CD4-positive, alpha-beta memory T cell (primary cell): ENCODE measurements around the gene LAMTOR2. TPM values are rescaled to one million over a fixed set of nuclear protein-coding genes. Genes with fewer than 3 reads are reported as not detected.
A peak's percentile ranks its signal among the peaks of the same experiment; 100 is the strongest.

Source experiments
- CTCF ChIA-PET: fragments of 350-600 bp; sonication (Branson Sonifier 250); formaldehyde crosslinking; loops from one replicate; lab custom pipeline; 2021; ENCODE audit warnings: inconsistent platforms; ENCODE audit not compliant: partially characterized antibody; lab: Charles Lee
- POLR2A ChIA-PET: fragments of 350-600 bp; sonication (Branson Sonifier 250); formaldehyde crosslinking; loops from one replicate; lab custom pipeline; 2021; ENCODE audit not compliant: partially characterized antibody; lab: Charles Lee
- DNase-seq, 5 donors: peaks; one replicate each; pipeline versions ENCODE4 v3.0.0 to v3.0.0-alpha.2; 2020 to 2022; ENCODE audit warnings: mixed read lengths in 1 of 5
- H3K27ac ChIP-seq: one replicate; pipeline ENCODE4 v1.7.0; 2013; ENCODE audit warnings: low read depth, low read length
- H3K27me3 ChIP-seq: 2 replicates; pipeline ENCODE4 v1.7.0; 2013; ENCODE audit warnings: mild to moderate bottlenecking, low read length, moderate library complexity; ENCODE audit not compliant: insufficient read depth
- H3K36me3 ChIP-seq: 2 replicates; pipeline ENCODE4 v1.7.0; 2013; ENCODE audit warnings: mild to moderate bottlenecking, low read length, moderate library complexity; ENCODE audit not compliant: insufficient read depth
- H3K4me1 ChIP-seq: 2 replicates; pipeline ENCODE4 v1.7.0; 2013; ENCODE audit warnings: mild to moderate bottlenecking, low read length, moderate library complexity; ENCODE audit not compliant: insufficient read depth
- H3K4me3 ChIP-seq, 2 donors: one replicate each; pipeline ENCODE4 v1.7.0; 2013; ENCODE audit warnings: low read length in 2 of 2, mild to moderate bottlenecking in 1 of 2
- H3K9me3 ChIP-seq, 2 donors: one replicate each; pipeline ENCODE4 v1.7.0; 2013; ENCODE audit warnings: low read length in 2 of 2, control low read depth in 1 of 2; ENCODE audit not compliant: control insufficient read depth in 1 of 2
- H3K27ac Mint-ChIP-seq, 7 donors: one replicate each; pipeline ENCODE4 v1.8.0; 2020 to 2021; ENCODE audit warnings: mixed read lengths in 7 of 7, mild to moderate bottlenecking in 6 of 7, inconsistent platforms in 3 of 7, moderate library complexity in 3 of 7
- H3K27me3 Mint-ChIP-seq, 2 donors: one replicate each; pipeline ENCODE4 v1.8.0; 2020 to 2021; ENCODE audit warnings: mixed read lengths in 2 of 2
- H3K36me3 Mint-ChIP-seq, 2 donors: one replicate each; pipeline ENCODE4 v1.8.0; 2020 to 2021; ENCODE audit warnings: mixed read lengths in 2 of 2, inconsistent platforms in 1 of 2, mild to moderate bottlenecking in 1 of 2
- H3K4me1 Mint-ChIP-seq, 4 donors: one replicate each; pipeline ENCODE4 v1.8.0; 2020 to 2021; ENCODE audit warnings: mixed read lengths in 4 of 4, mild to moderate bottlenecking in 1 of 4
- H3K4me3 Mint-ChIP-seq, 8 donors: one replicate each; pipeline ENCODE4 v1.8.0; 2020 to 2021; ENCODE audit warnings: mixed read lengths in 8 of 8, mild to moderate bottlenecking in 7 of 8, moderate library complexity in 6 of 8, inconsistent platforms in 3 of 8
- H3K9me3 Mint-ChIP-seq, 8 donors: one replicate each; pipeline ENCODE4 v1.8.0; 2020 to 2021; ENCODE audit warnings: mixed read lengths in 8 of 8, mild to moderate bottlenecking in 5 of 8, inconsistent platforms in 3 of 8, moderate library complexity in 1 of 8
- intact Hi-C: fragments of 100-400 bp; cut with micrococcal nuclease; formaldehyde crosslinking; loops from one replicate; pipeline ENCODE4 v1.15.1; 2023
- polyA plus RNA-seq, 2 donors: library from polyadenylated mRNA; unstranded; fragments of 300-500 nt; fragmentation: Illumina TruSeq; gene quantifications; one replicate each; pipeline ENCODE4 v1.2.3, GENCODE V29; 2021
- total RNA-seq, 2 experiments: library from RNA; stranded (reverse); gene quantifications; one replicate each; pipeline ENCODE4 v1.2.3, GENCODE V29; 2021

The LAMTOR2 gene
- 10 to 100 TPM; 33.0 to 35.5 TPM for total RNA-seq
- 100 to 1,000 TPM; 136 to 151 TPM for polyA plus RNA-seq

DNA sequence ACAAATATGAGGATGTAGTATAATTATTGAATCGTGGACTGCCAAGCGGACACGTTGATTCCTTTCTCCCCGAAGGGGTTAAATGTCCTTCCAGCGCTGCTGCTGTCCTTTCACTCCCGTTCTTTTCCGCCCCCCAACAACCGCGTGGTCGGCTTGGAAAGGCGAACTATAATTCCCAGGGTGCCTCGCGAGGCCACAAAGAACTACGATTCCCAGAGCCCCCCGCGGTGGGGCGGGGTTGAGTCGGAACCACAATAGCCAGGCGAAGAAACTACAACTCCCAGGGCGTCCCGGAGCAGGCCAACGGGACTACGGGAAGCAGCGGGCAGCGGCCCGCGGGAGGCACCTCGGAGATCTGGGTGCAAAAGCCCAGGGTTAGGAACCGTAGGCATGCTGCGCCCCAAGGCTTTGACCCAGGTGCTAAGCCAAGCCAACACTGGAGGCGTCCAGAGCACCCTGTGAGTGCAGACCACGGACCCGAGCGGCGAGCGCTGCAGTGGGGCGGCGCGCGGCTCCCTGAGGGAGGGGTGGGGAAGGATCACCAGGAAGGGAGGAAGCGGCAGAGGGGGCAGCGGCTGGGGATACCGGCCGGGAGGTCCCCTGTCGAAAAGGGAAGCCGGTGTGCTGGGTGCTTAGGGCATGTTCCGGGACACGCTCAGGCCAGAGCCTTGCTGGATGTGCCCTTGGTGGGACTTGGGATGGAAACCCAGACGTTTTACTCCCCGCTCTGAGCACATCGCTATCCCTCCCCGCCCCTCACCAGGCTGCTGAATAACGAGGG lies at the start of gene LAMTOR2:
Gene LAMTOR2, plus strand, starts transcription at position 283 of the 781 bp plus-strand sequence. Its CDS starts 108 bp downstream, at position 391.
- peaks cover 5 to 29% of the 10 kb centered on the region in 2 donors for H3K36me3 Mint-ChIP-seq
- POLR2A ChIA-PET: interaction anchor here (0.7 to 1.9 kb wide), 6 partner anchors 34 to 228 kb away, joined by 3 to 11 read pairs (median 6); partner anchors contain the start of genes KHDC4, PMF1, SMG5 and SSR2
- H3K36me3 ChIP-seq: peaks cover 5% of the 10 kb centered on the region
- H3K4me3 ChIP-seq: peak within 1 kb of the TSS; percentile 96 to 99
- peak; percentile 91 to 95 (median 93) for DNase-seq
- no peaks in the 10 kb centered on the region for H3K27me3 ChIP-seq
- H3K4me1 Mint-ChIP-seq: peaks cover 13 to 48% (median 28%) of the 10 kb centered on the region in 4 donors
- peaks cover 17% of the 10 kb centered on the region for H3K4me1 ChIP-seq
- peak within 1 kb of the TSS; percentile 84 for H3K27ac ChIP-seq
- H3K9me3 ChIP-seq: no peaks in the 10 kb centered on the region
- H3K4me3 Mint-ChIP-seq: peak within 1 kb of the TSS; percentile 93 to 98 (median 96)
- intact Hi-C loops: loop anchor here (1.0 to 5.0 kb wide), 7 partner anchors 28 to 228 kb away; partner anchors contain the start of genes GON4L, KHDC4, MEX3A and PMF1
- H3K27me3 Mint-ChIP-seq: no peaks in the 10 kb centered on the region
- H3K27ac Mint-ChIP-seq: peak within 1 kb of the TSS; percentile 93 to 99 (median 96)
- CTCF ChIA-PET: interaction anchor here (0.7 kb wide), 1 partner anchor 34 kb away, joined by 6 read pairs; the partner anchor contains the start of gene SSR2
- peaks cover 0 to 1% (median 0%) of the 10 kb centered on the region in 8 donors for H3K9me3 Mint-ChIP-seq

DNA sequence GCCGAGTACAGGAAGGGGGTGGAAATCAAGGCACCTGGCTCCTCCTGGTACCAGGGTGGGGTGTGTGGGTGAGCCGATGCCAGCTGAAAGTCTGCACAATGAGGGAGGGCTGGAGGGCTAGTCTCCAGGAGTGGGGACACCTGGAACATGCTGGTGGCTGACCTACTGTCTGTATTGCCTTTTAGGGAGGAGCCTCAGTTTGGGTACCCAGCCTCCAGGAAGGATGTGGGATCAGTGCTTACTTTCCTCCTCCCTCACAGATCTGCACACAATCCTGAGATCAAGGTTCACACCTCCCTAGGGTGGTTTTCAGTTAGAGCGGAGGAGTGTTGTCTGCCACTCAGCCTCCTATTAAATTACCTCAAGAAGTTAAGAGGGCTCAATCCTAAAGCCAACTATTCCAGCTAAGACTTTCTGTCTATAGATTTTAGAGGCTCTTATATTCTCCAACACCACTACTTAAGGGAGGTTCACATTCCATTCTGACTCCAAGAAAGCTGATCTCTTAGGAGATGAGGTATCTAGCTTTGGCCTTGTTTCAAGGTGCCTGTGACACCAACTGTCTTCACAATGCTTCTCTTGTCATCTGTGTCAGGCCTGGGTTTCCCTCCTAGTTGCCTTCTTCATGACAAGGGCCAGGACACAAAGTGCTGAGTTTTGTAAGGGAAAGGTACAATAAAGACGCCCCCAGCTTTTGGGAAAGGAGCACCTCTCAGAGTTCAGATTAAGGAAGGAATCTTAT lies 49.6 kb upstream of the LAMTOR2 start:
- intact Hi-C loops: loop anchor here (2.0 to 5.0 kb wide), 2 partner anchors 16 to 47 kb away; partner anchors contain the start of genes LAMTOR2, SSR2 and UBQLN4
- Mint-ChIP-seq H3K36me3 (peaks cover 11 to 15% of the 10 kb centered on the region in 2 donors), H3K4me1 (peaks cover 22 to 45% (median 30%) of the 10 kb centered on the region in 4 donors), H3K9me3 (no peaks in the 10 kb centered on the region), H3K4me3 (peak overlapping the region; percentile 38 to 79 (median 61)), H3K27ac (peak overlapping the region; percentile 78 to 94 (median 92)), H3K27me3 (no peaks in the 10 kb centered on the region)
- ChIA-PET CTCF (interaction anchor here (1.1 to 1.6 kb wide), 6 partner anchors 9 to 812 kb away, joined by 3 to 5 read pairs (median 3); no protein-coding TSS in a partner anchor), POLR2A (interaction anchor here (0.7 to 1.4 kb wide), 4 partner anchors 10 to 71 kb away, joined by 3 to 6 read pairs (median 5); partner anchors contain the start of genes ARHGEF2 and KHDC4)
- Histone ChIP-seq H3K27ac (peak overlapping the region; percentile 18), H3K4me3 (peak overlapping the region in 1 of 2 donors; percentile 36), H3K36me3 (peaks cover 10% of the 10 kb centered on the region), H3K27me3 (no peaks in the 10 kb centered on the region), H3K4me1 (peaks cover 22% of the 10 kb centered on the region), H3K9me3 (no peaks in the 10 kb centered on the region)
- peak; percentile 39 to 55 (median 48) for DNase-seq

DNA sequence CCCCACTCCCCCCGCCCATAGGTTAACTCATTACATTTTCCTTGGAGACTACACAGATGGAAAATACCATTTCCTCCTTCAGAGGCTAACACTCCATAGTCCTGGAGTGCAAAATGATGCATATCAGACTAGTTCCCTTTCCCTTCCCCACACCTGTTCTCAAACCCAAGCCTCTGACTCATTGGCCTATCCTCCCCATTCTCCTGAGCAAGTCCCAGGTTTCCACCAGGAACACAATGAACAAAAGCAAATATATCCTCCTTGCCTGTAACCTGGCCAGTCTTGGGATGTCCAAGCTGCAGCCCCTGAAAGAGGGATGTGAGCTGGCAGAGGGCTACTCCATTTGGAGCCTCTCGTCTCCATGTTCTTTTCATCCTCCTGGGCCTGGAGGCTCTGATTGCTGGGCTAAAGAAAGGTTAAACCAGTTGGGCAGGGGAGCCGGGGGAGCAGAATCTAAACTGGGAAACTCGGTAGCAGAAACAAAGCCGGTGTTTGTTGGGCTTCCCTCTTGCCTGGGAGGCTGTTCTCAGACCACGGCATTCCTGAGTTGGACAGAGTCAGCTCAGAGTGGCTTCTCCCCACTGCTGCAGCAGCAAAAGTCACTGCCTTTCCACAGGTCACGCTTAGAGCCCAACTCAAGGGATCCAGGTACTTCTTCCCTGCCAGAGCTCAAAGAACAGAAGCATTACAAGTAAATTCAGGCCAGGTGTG lies 47.8 kb upstream of the LAMTOR2 start:
- ChIA-PET CTCF (interaction anchor here (0.8 to 1.7 kb wide), 2 partner anchors 16 to 60 kb away, joined by 3 to 5 read pairs; no protein-coding TSS in a partner anchor), POLR2A (interaction anchor here (0.6 kb wide), 1 partner anchor 88 kb away, joined by 4 read pairs; no protein-coding TSS in a partner anchor)
- intact Hi-C loops: loop anchor here (5.0 kb wide), 1 partner anchor 45 kb away; the partner anchor contains the start of genes LAMTOR2 and UBQLN4
- Histone ChIP-seq H3K9me3 (no peaks in the 10 kb centered on the region), H3K36me3 (peaks cover 25% of the 10 kb centered on the region), H3K27ac (no peak overlapping the region), H3K4me3 (no peak overlapping the region), H3K27me3 (no peaks in the 10 kb centered on the region), H3K4me1 (peaks cover 22% of the 10 kb centered on the region)
- no peaks in the 10 kb centered on the region for H3K9me3 Mint-ChIP-seq
- peaks cover 27 to 31% of the 10 kb centered on the region in 2 donors for H3K36me3 Mint-ChIP-seq
- H3K4me1 Mint-ChIP-seq: peaks cover 20 to 60% (median 33%) of the 10 kb centered on the region in 4 donors
- peak overlapping the region in 1 of 8 donors; percentile 46 for H3K4me3 Mint-ChIP-seq
- no peaks in the 10 kb centered on the region for H3K27me3 Mint-ChIP-seq
- peak overlapping the region in 6 of 7 donors; percentile 52 to 68 (median 58) for H3K27ac Mint-ChIP-seq
- no peak for DNase-seq

DNA sequence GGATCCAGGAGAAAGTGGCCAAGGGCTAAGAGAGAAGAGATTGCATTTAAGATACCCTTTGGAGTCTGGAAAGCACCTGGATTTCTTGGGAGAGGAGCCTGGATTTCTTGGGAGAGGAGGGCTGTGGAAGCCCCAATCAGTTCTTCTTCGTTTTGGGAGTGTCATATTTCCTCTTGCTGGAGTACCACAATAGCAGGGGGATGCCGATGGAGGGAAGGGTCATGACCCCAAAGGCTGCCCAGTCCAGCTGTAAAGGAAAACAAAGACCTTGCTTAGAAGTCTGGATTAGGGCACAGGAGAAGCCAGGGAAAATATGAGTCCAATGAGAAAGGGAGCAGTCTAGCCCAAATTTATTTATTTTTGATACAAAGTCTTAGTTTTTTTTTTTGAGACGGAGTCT lies 45.2 kb upstream of the LAMTOR2 start:
- H3K9me3 ChIP-seq: no peaks in the 10 kb centered on the region
- Mint-ChIP-seq H3K36me3 (peaks cover 36 to 55% of the 10 kb centered on the region in 2 donors), H3K9me3 (no peaks in the 10 kb centered on the region), H3K27ac (peak overlapping the region in 1 of 7 donors; percentile 57), H3K4me1 (peaks cover 23 to 49% (median 31%) of the 10 kb centered on the region in 4 donors), H3K4me3 (no peak overlapping the region), H3K27me3 (no peaks in the 10 kb centered on the region)
- no peak overlapping the region for H3K4me3 ChIP-seq
- H3K4me1 ChIP-seq: peaks cover 24% of the 10 kb centered on the region
- DNase-seq: no peak
- intact Hi-C loops: loop anchor here (5.0 kb wide), 1 partner anchor 43 kb away; the partner anchor contains the start of genes LAMTOR2 and UBQLN4
- H3K27me3 ChIP-seq: no peaks in the 10 kb centered on the region
- ChIA-PET POLR2A (no interaction called here), CTCF (interaction anchor here (1.0 kb wide), 1 partner anchor 20 kb away, joined by 3 read pairs; no protein-coding TSS in a partner anchor)
- no peak overlapping the region for H3K27ac ChIP-seq
- H3K36me3 ChIP-seq: peaks cover 45% of the 10 kb centered on the region

- Histone ChIP-seq H3K27ac (no peak overlapping the region), H3K27me3 (no peaks in the 10 kb centered on the region), H3K4me1 (peaks cover 3% of the 10 kb centered on the region), H3K9me3 (no peaks in the 10 kb centered on the region), H3K4me3 (no peak overlapping the region), H3K36me3 (peaks cover 56% of the 10 kb centered on the region)
- CTCF ChIA-PET: no interaction called here
- H3K27ac Mint-ChIP-seq: peak overlapping the region in 4 of 7 donors; percentile 4 to 73 (median 32)
- no peaks in the 10 kb centered on the region for H3K27me3 Mint-ChIP-seq
- DNase-seq: no peak
- H3K36me3 Mint-ChIP-seq: peaks cover 48 to 69% of the 10 kb centered on the region in 2 donors
- no peaks in the 10 kb centered on the region for H3K9me3 Mint-ChIP-seq
- peaks cover 13 to 31% (median 21%) of the 10 kb centered on the region in 4 donors for H3K4me1 Mint-ChIP-seq
- H3K4me3 Mint-ChIP-seq: no peak overlapping the region
- intact Hi-C loops: no loop called here
- POLR2A ChIA-PET: no interaction called here
These were observed 42.3 kb upstream of the LAMTOR2 start for GRCh38 chr1:156012051-156012817.
